SU-DHL-6 (cell line): Measurements from ENCODE around the gene RANGAP1.

Source experiments
- EZH2phosphoT487 ChIP-seq: fragments of 200-600 bp; sonication (generic), shearing (Covaris generic); conservative IDR thresholded peaks from 2 replicates; pipeline ENCODE4 v1.6.1; 2018; ENCODE audit warnings: mild to moderate bottlenecking, antibody characterized with exemption, low read length, moderate library complexity, mixed read lengths
- TF ChIP-seq, protein P1 (sequence below): fragments of 200-600 bp; sonication (generic); IDR thresholded peaks from one replicate; pipeline ENCODE4 v1.5.1; 2017; ENCODE audit warnings: antibody characterized with exemption, mild to moderate bottlenecking, low read length, moderate library complexity; ENCODE audit not compliant: insufficient read depth, poor library complexity, severe bottlenecking

DNA sequence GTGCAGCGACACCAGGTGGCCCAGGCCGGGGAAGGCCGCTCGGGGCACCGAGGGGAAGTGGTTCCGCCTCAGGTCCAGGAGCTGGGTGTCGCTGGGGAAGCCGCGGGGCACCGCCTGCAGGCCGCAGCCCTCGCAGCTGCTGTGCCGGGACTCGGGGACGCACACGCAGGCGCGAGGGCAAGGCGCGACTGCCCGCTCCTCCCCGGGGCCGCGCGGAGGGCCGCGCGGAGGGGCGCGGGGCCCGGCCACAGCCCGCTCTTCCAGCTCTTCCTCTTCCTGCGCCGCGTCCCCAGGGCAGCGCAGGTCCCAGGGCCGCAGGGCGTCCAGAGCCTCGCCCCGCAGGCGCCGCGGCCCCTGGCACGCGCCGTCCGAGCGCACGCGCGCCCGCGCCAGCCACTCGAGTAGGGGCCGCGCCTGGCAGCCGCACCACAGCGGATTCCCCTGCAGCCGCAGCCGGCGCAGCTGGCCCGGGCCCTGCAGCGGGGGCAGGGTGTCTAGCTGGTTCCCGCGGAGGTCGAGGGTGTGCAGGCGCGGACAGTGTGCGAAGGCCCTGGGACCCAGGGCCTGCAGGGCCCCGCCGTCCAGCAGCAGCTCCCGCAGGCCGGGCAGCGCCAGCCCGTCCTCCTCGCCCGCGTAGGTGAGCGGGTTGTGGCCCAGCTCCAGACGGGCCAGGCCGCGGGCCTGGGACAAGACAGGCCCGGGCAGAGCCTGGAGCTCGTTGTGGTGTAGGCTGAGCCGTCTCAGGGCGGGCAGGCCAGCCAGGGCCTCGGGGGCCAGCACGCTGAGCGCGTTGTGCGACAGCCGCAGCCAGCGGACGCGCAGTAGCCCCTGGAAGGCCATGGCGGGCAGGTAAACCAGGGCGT is 48.0 kb downstream of the RANGAP1 start:
- TF ChIP-seq, protein P1, sequence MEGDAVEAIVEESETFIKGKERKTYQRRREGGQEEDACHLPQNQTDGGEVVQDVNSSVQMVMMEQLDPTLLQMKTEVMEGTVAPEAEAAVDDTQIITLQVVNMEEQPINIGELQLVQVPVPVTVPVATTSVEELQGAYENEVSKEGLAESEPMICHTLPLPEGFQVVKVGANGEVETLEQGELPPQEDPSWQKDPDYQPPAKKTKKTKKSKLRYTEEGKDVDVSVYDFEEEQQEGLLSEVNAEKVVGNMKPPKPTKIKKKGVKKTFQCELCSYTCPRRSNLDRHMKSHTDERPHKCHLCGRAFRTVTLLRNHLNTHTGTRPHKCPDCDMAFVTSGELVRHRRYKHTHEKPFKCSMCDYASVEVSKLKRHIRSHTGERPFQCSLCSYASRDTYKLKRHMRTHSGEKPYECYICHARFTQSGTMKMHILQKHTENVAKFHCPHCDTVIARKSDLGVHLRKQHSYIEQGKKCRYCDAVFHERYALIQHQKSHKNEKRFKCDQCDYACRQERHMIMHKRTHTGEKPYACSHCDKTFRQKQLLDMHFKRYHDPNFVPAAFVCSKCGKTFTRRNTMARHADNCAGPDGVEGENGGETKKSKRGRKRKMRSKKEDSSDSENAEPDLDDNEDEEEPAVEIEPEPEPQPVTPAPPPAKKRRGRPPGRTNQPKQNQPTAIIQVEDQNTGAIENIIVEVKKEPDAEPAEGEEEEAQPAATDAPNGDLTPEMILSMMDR: peak; percentile 54
- TF ChIP-seq EZH2phosphoT487: no peak
